ENCODE results near the gene KCP.

KCP gene

DNA sequence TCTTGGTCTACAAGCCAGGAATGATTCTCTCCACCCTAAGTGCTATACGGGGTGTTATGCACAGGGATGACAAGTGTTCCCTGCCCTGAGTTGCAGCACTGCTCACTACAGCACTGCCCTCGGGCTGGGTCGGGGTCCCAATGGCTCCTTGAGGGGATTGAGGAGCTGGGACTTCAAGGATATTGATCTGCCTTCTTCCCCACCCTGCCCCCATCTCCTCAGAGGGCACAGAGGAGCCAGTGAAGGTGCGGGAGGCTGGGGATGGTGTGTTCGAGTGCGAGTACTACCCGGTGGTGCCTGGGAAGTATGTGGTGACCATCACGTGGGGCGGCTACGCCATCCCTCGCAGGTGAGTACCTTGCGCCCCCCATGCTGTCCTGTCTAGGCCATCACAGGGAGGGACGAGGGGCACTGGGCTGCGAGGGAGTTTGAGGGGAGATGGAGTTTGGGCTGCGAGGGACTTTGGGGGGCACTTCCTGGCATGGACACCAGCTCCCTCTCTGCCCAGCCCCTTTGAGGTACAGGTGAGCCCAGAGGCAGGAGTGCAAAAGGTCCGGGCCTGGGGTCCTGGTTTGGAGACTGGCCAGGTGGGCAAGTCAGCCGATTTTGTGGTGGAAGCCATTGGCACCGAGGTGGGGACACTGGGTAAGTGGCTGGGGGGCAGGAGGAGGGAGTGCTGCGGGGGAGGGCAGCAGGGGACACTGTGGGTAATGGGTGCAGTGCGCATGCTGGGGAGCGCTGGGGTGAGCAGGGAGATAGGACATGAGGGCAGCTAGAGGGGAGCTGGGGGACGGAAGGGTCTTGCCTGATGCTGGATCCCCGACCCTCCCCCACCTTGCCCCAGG, 70.0 kb downstream of the KCP start:
- no peak for TF ChIP-seq GATA2 (IDR thresholded peaks at IDR 0.05; ENCODE audit: low read depth, low read length)
- TF ChIP-seq GATA3 (IDR thresholded peaks at IDR 0.05; ENCODE audit: low read depth, low read length), result no peak

GRCh38 chr7:128839751-128840177, 70.7 kb downstream of the KCP start:
- TF ChIP-seq GATA3 (IDR thresholded peaks at IDR 0.05; ENCODE audit: low read depth, low read length) (no peak), GATA2 (IDR thresholded peaks at IDR 0.05; ENCODE audit: low read depth, low read length) (no peak)

DNA sequence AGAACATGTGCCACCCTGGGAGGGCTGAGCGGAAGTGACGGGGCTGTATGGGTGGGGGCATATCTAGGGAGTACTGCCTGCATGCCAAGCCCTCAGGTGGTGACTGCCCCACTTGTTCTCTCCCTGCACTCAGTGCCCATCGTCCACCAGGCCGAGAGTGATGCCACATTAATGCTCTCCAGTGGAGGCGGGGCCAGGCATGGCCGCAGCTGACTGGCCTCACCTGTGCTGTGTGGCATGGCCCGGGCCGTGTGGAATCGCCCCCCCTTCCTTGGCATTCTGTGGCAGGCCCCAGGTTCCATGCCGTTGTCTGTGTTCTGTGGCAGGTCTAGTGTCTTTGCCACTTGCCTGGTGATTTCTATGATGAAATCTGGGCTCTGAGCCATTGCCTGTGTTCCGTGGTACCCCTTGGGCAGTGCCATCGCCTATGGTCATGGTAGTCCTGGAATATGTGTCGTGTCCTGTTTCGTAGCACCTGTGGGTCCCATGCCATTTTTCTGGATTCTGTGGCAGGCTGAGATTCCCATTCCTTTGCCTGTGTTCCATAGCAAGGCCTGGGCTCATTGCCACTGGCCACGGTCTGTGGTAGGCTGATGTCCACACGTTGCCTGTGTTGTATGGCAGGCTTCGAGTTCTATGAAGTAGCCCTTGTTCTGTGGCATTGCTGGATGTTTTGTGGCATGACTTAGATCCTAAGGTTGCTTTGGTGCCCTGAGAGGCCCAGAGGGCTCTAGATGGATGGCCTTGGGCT, 71.4 kb downstream of the KCP start:
- TF ChIP-seq GATA2 (IDR thresholded peaks at IDR 0.05; ENCODE audit: low read depth, low read length) (no peak), GATA3 (IDR thresholded peaks at IDR 0.05; ENCODE audit: low read depth, low read length) (no peak)

DNA sequence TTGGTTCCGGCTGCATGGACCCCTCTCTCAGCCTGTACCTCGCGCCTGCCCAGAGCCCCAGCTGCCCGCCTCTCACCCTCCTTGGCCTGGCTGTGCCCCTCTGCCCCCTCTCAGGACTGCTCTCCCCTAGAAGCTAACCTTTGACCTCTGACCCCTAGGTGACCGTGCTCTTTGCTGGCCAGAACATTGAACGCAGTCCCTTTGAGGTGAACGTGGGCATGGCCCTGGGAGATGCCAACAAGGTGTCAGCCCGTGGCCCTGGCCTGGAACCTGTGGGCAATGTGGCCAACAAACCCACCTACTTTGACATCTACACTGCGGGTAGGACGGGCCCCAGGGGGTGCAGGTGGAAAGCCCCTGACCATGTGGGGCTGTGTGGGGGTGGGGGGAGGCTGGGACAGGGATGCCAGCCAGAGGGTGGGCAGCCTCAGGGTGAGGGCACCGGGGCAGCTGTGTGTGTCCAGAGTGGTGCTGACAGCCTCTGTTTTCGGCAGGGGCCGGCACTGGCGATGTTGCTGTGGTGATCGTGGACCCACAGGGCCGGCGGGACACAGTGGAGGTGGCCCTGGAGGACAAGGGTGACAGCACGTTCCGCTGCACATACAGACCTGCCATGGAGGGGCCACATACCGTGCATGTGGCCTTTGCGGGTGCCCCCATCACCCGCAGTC, 72.3 kb downstream of the KCP start:
- TF ChIP-seq GATA3 (IDR thresholded peaks at IDR 0.05; ENCODE audit: low read depth, low read length), result no peak
- no peak for TF ChIP-seq GATA2 (IDR thresholded peaks at IDR 0.05; ENCODE audit: low read depth, low read length)

DNA sequence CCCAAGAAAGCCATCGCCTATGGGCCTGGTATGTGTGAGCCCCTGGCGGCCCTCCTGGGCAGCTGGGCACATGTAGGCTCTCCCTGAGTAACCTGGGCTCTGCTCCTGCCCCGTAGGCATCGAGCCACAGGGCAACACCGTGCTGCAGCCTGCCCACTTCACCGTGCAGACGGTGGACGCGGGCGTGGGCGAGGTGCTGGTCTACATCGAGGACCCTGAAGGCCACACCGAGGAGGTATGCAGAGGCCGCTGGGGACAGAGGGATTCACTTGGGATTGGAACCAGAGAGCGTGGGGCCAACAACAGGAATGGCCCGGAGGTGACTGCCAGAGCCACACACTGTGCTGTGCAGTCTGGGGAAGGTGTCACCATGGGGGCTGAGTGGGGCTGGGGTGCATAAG, 73.0 kb downstream of the KCP start:
- TF ChIP-seq GATA2 (IDR thresholded peaks at IDR 0.05; ENCODE audit: low read depth, low read length) (no peak), GATA3 (IDR thresholded peaks at IDR 0.05; ENCODE audit: low read depth, low read length) (no peak)

DNA sequence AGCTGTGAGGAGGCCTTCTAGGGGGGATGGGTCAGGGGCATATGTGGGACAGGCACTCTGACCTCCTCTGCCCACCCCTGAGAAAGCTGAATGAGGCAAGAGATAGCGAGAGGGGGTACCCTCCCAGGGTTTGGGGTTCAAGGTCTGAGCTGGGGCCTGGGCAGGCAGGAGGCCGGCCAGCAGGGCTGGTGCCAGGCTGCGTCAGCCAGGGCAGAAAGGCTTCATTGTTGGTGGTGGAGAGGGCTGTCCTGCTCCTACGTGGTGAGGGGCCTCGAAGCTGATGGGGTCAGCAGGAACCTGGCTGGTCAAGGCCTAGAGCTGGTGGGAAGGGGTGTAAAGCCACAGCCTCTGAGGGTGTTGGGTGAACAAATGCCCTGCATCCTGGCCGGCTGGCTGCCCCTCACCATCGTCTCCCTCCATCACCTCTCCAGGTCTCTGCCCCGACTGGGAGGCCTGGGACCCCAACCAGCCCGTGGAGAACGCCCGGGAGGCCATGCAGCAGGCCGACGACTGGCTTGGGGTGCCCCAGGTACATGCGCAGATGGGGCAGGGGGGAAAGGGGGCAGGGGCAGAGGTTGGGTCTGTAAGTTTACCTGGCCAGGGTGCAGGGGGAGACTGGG, 73.7 kb downstream of the KCP start:
- TF ChIP-seq GATA3 (IDR thresholded peaks at IDR 0.05; ENCODE audit: low read depth, low read length) (no peak), GATA2 (IDR thresholded peaks at IDR 0.05; ENCODE audit: low read depth, low read length) (no peak)

DNA sequence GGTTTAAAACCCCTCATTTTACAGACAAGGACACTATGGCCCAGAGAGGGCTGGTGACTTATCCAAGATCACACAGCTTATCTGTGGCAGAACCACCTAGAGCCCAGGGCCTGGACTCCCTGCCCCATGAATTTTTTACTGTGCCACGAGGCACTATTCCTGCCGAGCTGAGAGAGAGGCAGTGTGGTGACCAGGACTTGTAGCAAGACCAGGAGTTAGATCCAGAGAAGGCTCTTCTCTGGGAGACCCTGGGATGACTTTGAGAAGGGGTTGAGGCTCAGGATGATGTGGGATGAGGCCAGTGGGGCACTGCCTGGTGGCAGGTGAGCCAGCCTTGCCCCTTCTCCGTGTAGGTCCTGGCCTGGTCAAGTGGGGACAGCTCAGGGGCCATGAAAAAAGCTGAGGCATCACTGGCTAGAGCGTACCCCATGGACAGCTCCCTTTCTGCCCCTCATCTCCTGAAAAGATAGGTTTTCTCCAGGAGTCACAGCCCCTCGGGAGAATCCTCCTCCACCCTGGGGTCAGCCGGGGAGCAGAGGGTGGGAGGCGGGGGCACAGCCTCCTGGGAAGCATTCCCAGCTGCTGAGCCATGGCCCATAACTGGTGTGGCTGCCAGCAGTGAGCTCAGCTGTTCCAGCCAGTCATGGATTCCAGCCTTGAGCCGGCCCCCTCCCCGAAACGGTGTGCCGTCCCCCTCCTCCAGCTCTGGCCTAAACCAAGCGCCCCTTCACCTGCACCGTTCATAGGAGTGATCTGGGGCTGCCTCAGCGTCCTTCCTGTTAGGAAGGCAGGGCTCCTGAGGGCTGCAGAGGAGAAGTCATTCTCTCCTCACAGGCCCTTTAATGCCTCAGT, 74.5 kb downstream of the KCP start:
- TF ChIP-seq GATA2 (IDR thresholded peaks at IDR 0.05; ENCODE audit: low read depth, low read length), result no peak
- no peak for TF ChIP-seq GATA3 (IDR thresholded peaks at IDR 0.05; ENCODE audit: low read depth, low read length)

DNA sequence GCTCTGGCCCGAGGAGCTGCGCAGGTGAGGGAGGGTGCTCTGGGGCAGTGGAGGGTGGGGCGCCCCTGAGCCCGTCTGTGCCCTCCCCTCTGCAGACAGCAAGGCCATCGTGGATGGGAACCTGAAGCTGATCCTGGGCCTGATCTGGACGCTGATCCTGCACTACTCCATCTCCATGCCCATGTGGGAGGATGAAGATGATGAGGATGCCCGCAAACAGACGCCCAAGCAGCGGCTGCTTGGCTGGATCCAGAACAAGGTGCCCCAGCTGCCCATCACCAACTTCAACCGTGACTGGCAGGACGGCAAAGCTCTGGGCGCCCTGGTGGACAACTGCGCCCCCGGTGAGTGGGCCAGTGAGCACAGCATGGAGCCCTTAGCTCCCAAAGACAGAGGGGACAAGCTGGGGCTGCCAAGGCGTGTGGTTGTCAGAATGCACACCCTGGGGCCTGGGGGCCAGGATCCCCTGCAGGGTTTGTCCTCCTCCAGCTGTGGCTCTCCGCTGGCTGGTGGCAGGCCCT, 75.2 kb downstream of the KCP start:
- TF ChIP-seq GATA2 (IDR thresholded peaks at IDR 0.05; ENCODE audit: low read depth, low read length) (no peak), GATA3 (IDR thresholded peaks at IDR 0.05; ENCODE audit: low read depth, low read length) (no peak)

DNA sequence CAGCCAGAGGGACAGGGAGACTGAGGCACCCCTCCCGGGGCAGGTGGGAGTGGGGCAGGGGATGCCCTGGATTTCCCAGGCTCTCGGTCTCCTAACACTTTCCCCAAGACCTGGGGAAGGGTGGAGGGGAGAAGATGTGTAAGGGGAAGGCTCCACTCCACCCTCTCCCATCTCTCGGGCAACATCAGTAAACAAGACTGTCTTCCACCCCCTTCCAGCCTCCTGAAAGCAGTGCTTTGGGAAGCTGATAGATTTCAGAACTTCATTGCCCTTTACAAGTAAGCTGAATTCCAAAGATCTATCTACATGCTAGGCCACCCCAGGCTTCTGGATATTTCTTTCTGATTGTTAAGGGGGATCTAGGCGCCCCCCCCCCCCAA, 76.6 kb downstream of the KCP start:
- TF ChIP-seq GATA2 (IDR thresholded peaks at IDR 0.05; ENCODE audit: low read depth, low read length) (no peak), GATA3 (IDR thresholded peaks at IDR 0.05; ENCODE audit: low read depth, low read length) (no peak)

GRCh38 chr7:128833148-128833945, 77.2 kb downstream of the KCP start:
- TF ChIP-seq GATA2 (IDR thresholded peaks at IDR 0.05; ENCODE audit: low read depth, low read length) (no peak), GATA3 (IDR thresholded peaks at IDR 0.05; ENCODE audit: low read depth, low read length) (no peak)

DNA sequence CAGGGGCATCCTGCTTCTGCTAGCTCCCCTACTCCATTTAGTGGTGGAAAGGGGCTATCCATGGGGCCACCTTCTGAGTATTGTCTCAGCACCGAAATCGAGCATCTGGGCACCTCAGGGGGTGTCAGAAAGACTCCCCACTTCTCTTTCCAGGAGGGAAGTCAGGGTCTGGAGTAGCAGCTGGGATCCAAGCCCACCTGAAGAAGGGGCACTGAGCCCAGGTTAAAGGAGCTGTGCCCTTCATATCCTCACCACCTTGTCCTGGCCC, 77.7 kb downstream of the KCP start:
- TF ChIP-seq GATA2 (IDR thresholded peaks at IDR 0.05; ENCODE audit: low read depth, low read length) (no peak), GATA3 (IDR thresholded peaks at IDR 0.05; ENCODE audit: low read depth, low read length) (no peak)

DNA sequence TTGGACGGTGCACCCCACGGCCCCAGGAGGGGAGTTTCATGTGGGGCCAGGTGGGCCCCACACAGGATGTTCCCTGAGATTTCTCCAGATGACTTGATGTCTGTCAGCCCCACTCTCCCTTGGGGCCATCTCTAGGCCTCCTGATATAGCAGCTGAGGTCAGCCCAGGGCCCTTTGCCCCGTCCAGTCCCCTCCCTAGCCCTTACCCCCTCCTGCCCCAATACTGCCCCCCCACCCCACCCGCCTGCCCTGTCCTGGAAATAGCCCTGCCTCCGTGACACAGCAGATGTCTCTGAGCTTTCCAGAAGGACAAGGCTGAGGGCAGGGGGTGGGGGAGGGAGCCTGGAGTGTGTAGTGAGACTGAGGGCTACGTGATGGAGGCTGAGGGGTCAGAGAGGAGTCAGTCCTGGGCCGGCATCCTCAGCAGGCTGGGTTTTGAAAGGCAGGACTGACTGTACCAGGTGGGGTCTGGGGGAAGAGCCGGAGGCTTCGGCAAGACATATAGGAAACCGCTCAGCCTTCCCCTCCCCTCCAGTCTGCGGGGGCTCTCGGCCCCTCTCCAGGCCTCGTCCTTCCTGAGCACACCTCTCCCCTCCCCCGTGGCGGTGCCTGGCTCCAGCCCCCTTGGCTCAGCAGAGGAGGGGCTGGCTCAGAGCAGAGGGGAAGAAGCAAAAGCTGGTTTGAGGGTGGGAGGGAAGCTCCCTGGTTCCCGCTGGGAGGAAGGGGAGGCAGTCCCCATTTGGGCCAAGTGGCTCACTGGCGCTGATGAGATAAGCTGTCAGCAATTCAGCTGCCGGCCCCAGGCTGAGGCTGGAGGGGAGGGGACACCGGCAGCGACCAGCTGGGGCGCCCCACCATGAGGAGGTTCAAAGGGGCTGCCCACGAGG, 78.3 kb downstream of the KCP start:
- TF ChIP-seq GATA3 (IDR thresholded peaks at IDR 0.05; ENCODE audit: low read depth, low read length) (no peak), GATA2 (IDR thresholded peaks at IDR 0.05; ENCODE audit: low read depth, low read length) (peak; percentile 35; the same call in 1 of the 2 replicates)
